Endothelial cell of umbilical vein (primary cell): ENCODE results near the gene SUGCT. TPM values are rescaled to one million over a fixed set of nuclear protein-coding genes. Genes with fewer than 3 reads are reported as not detected.

ENCODE experiments used
- BruUV-seq: library from RNA; stranded (reverse); fragments of 400-500 nt; replicated peaks from 2 replicates; lab custom pipeline; 2021; lab: Mats Ljungman, UMichigan
- CTCF ChIA-PET: fragments of 300-600, 350-600 bp; sonication (Branson Sonifier 250); formaldehyde crosslinking; loops from one replicate; lab custom pipeline; 2021; ENCODE audit warnings: antibody characterized with exemption, inconsistent platforms; lab: Charles Lee
- POLR2A ChIA-PET: fragments of 300-600, 350-600 bp; sonication (Branson Sonifier 250); formaldehyde crosslinking; loops from one replicate; lab custom pipeline; 2021; ENCODE audit warnings: antibody characterized with exemption, inconsistent platforms; lab: Charles Lee
- DNase-seq: peaks from one replicate; pipeline ENCODE4 v3.0.0-alpha.2; 2011; ENCODE audit warnings: low read depth, low spot score
- FAIRE-seq: peaks from 2 replicates; lab custom pipeline; 2011; peaks lifted over from hg19 to GRCh38; lab: Jason Lieb, UNC
- H2AFZ ChIP-seq: 2 replicates; pipeline ENCODE4 v1.6.0; 2012; ENCODE audit warnings: low read depth, low read length, control low read depth, inconsistent platforms
- H3K27ac ChIP-seq: 2 replicates; pipeline ENCODE4 v1.5.1; 2011; ENCODE audit warnings: low read depth, mild to moderate bottlenecking, control low read depth, low read length, moderate library complexity; ENCODE audit not compliant: insufficient read depth
- H3K27me3 ChIP-seq, 2 experiments: 2 replicates each; pipeline versions ENCODE4 v1.6.0 to v1.6.1; 2011; ENCODE audit warnings: low read length in 2 of 2, mixed read lengths in 1 of 2; ENCODE audit not compliant: control insufficient read depth in 2 of 2, insufficient read depth in 2 of 2
- H3K36me3 ChIP-seq, 2 experiments: 2 replicates in 1 of 2; 3 replicates in 1 of 2; pipeline ENCODE4 v1.5.1; 2011; ENCODE audit warnings: low read length in 2 of 2, mild to moderate bottlenecking in 1 of 2, moderate library complexity in 1 of 2; ENCODE audit not compliant: control insufficient read depth in 2 of 2, insufficient read depth in 2 of 2; ENCODE audit errors: extremely low read depth in 1 of 2
- H3K4me1 ChIP-seq: 3 replicates; pipeline ENCODE4 v1.5.1; 2011; ENCODE audit warnings: mild to moderate bottlenecking, low read length; ENCODE audit not compliant: control insufficient read depth, insufficient read depth; ENCODE audit errors: extremely low read depth
- H3K4me2 ChIP-seq: 2 replicates; pipeline ENCODE4 v1.6.1; 2011; ENCODE audit warnings: low read length, control low read depth, mixed read lengths; ENCODE audit not compliant: insufficient read depth
- H3K4me3 ChIP-seq, 3 experiments: fragments of 200-600 bp in 1 of 3; sonication (generic), shearing (Covaris generic) in 1 of 3; replicated peaks in 1 of 3; 2 replicates each; pipeline ENCODE4 v1.5.1; 2011 to 2016; ENCODE audit warnings: control low read depth in 3 of 3, low read length in 3 of 3, mild to moderate bottlenecking in 2 of 3, inconsistent platforms in 1 of 3, low read depth in 1 of 3, moderate library complexity in 1 of 3; ENCODE audit not compliant: insufficient read depth in 1 of 3
- H3K79me2 ChIP-seq: 2 replicates; pipeline ENCODE4 v1.6.0; 2012; ENCODE audit warnings: low read length, inconsistent platforms; ENCODE audit not compliant: control insufficient read depth, insufficient read depth
- H3K9ac ChIP-seq: replicated peaks from 2 replicates; pipeline ENCODE3; 2011; ENCODE audit warnings: low read length, control low read depth; ENCODE audit not compliant: insufficient read depth; ENCODE audit errors: extremely low read depth
- H3K9me1 ChIP-seq: replicated peaks from 3 replicates; pipeline ENCODE4 v1.6.0; 2011; ENCODE audit warnings: mild to moderate bottlenecking, low read length; ENCODE audit not compliant: control insufficient read depth, insufficient read depth; ENCODE audit errors: extremely low read depth
- H3K9me3 ChIP-seq: replicated peaks from 2 replicates; pipeline ENCODE4 v1.5.1; 2012; ENCODE audit warnings: low read length, inconsistent platforms; ENCODE audit not compliant: control insufficient read depth, insufficient read depth
- H4K20me1 ChIP-seq: replicated peaks from 2 replicates; pipeline ENCODE3; 2011; ENCODE audit warnings: mild to moderate bottlenecking, low read length; ENCODE audit not compliant: control insufficient read depth, insufficient read depth; ENCODE audit errors: extremely low read depth
- CTCF ChIP-seq, 2 donors: IDR thresholded peaks; 1 replicate in 1 of 2; 2 replicates in 1 of 2; pipeline ENCODE4 v1.5.1; 2011; ENCODE audit warnings: low read length in 2 of 2, mild to moderate bottlenecking in 2 of 2, moderate library complexity in 2 of 2, control low read depth in 1 of 2, inconsistent platforms in 1 of 2, low read depth in 1 of 2; ENCODE audit not compliant: insufficient read depth in 1 of 2; ENCODE audit errors: extremely low read depth in 1 of 2
- EZH2 ChIP-seq: IDR thresholded peaks from 2 replicates; pipeline ENCODE4 v1.6.1; 2012; ENCODE audit warnings: borderline replicate concordance, low read depth, mild to moderate bottlenecking, moderate library complexity, low read length, inconsistent platforms; ENCODE audit not compliant: severe bottlenecking
- FOS ChIP-seq: IDR thresholded peaks from 2 replicates; pipeline ENCODE4 v1.6.1; 2011; ENCODE audit warnings: mild to moderate bottlenecking, low read length, moderate library complexity, borderline replicate concordance; ENCODE audit not compliant: insufficient read depth
- GATA2 ChIP-seq: IDR thresholded peaks from 2 replicates; pipeline ENCODE4 v1.7.0; 2011; ENCODE audit warnings: low read depth, mild to moderate bottlenecking, moderate library complexity, mixed read lengths, low read length; ENCODE audit not compliant: insufficient read length, insufficient read depth
- JUN ChIP-seq: IDR thresholded peaks from 2 replicates; pipeline ENCODE4 v1.6.1; 2011; ENCODE audit warnings: borderline replicate concordance, low read depth; ENCODE audit not compliant: insufficient read length, insufficient read depth
- MYC ChIP-seq: IDR thresholded peaks from one replicate; pipeline ENCODE4 v1.6.1; 2011; ENCODE audit warnings: mild to moderate bottlenecking, low read depth, low read length
- POLR2A ChIP-seq: IDR thresholded peaks from 2 replicates; pipeline ENCODE4 v1.6.1; 2012; ENCODE audit warnings: low read depth, mild to moderate bottlenecking, control low read depth, low read length
- POLR2AphosphoS5 ChIP-seq: IDR thresholded peaks from 2 replicates; pipeline ENCODE4 v1.6.1; 2012; ENCODE audit warnings: low read depth, mild to moderate bottlenecking, control low read depth, low read length, moderate library complexity; ENCODE audit not compliant: insufficient read depth
- dilution Hi-C: fragments of 300-500 bp; cut with MboI; formaldehyde crosslinking; loops from one replicate; pipeline ENCODE4 v1.15.0; 2019; ENCODE audit warnings: low sequenced_read_pairs; ENCODE audit not compliant: extremely low pct_ligation_motif_present
- intact Hi-C: fragments of 100-400 bp; cut with micrococcal nuclease; formaldehyde crosslinking; loops from one replicate; pipeline ENCODE4 v1.10.0; 2022
- polyA plus RNA-seq, 4 experiments: library from polyadenylated mRNA; depleted of rRNA in 3 of 4; stranded (reverse) in 3 of 4; unstranded in 1 of 4; fragments of >200 nt; gene quantifications; 2 replicates each; pipeline versions ENCODE4 v1.2.1 to v1.2.3, GENCODE V29; 2011 to 2012; ENCODE audit warnings: missing spikeins in 1 of 4
- total RNA-seq: library from RNA; stranded (reverse); gene quantifications from 2 replicates; pipeline ENCODE4 v1.2.3, GENCODE V29; 2021
- TF ChIP-seq, protein P1 (sequence below): IDR thresholded peaks from 2 replicates; pipeline ENCODE4 v1.6.1; 2011; ENCODE audit not compliant: insufficient read depth, insufficient read length

SUGCT gene
- total and polyA plus RNA-seq, 2 donors (not counting 3 experiments of a cell fraction or from before 2014, with no cell fraction given): 1.2 to 1.4 TPM

GRCh38 chr7:40746841-40747556, 612.2 kb downstream of the SUGCT start:
- H3K4me3 ChIP-seq: no peak overlapping the region
- H3K27me3 ChIP-seq: no peaks in the 10 kb centered on the region
- no peak overlapping the region for H3K27ac ChIP-seq
- no peaks in the 10 kb centered on the region for H4K20me1 ChIP-seq
- FAIRE-seq (no peak), DNase-seq (no peak)
- dilution Hi-C loops: no loop called here
- intact Hi-C loops: no loop called here
- no peaks in the 10 kb centered on the region for H3K4me1 ChIP-seq
- ChIA-PET CTCF (interaction anchor here (1.1 kb wide), 1 partner anchor 11 kb away, joined by 3 read pairs; no protein-coding TSS in a partner anchor), POLR2A (no interaction called here)
- no peak overlapping the region for H3K4me2 ChIP-seq
- no TSS peak for BruUV-seq
- TF ChIP-seq, protein P1, sequence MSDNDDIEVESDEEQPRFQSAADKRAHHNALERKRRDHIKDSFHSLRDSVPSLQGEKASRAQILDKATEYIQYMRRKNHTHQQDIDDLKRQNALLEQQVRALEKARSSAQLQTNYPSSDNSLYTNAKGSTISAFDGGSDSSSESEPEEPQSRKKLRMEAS: no peak
- no peak for TF ChIP-seq EZH2
- TF ChIP-seq GATA2: no peak
- TF ChIP-seq POLR2AphosphoS5: no peak
- TF ChIP-seq JUN: no peak
- no peak for TF ChIP-seq FOS
- no peak for TF ChIP-seq POLR2A
- TF ChIP-seq CTCF (IDR thresholded peaks at IDR 0.05; ENCODE audit: extremely low read depth in 1 of 2, insufficient read depth in 1 of 2, low read depth in 1 of 2, low read length in 2 of 2): no peak
- no peak for TF ChIP-seq MYC
- no peaks in the 10 kb centered on the region for H3K79me2 ChIP-seq
- H3K9me3 ChIP-seq: no peaks in the 10 kb centered on the region
- no peak overlapping the region for H2AFZ ChIP-seq
- H3K36me3 ChIP-seq: no peaks in the 10 kb centered on the region
- H3K9ac ChIP-seq: no peak overlapping the region
- no peaks in the 10 kb centered on the region for H3K9me1 ChIP-seq
